Spleen (tissue), 11 donors: ENCODE data around the gene UCKL1. TPM values are rescaled to one million over a fixed set of nuclear protein-coding genes. Genes with fewer than 3 reads are reported as not detected.
"Not testable (repeated sequence)": the region's sequence is repeated elsewhere in the genome, so short reads cannot be mapped to it uniquely, and the experiment has no call there.

Source experiments
- DNase-seq: peaks from one replicate; pipeline ENCODE4 v3.0.0-alpha.2; 2020
- H3K27ac ChIP-seq, 8 donors: fragments of 200-600 bp; sonication (generic) in 7 of 8; 1 replicate in 4 of 8; 2 replicates in 4 of 8; pipeline versions ENCODE4 v1.5.0 to v1.8.0; 2016 to 2021; ENCODE audit warnings: inconsistent platforms in 4 of 8, mild to moderate bottlenecking in 4 of 8, moderate library complexity in 1 of 8
- H3K27me3 ChIP-seq, 7 donors: fragments of 200-600 bp; sonication (generic) in 6 of 7; replicated peaks in 1 of 7; 1 replicate in 4 of 7; 2 replicates in 3 of 7; pipeline versions ENCODE4 v1.5.0 to v1.8.0; 2016 to 2021; ENCODE audit warnings: inconsistent platforms in 3 of 7, mild to moderate bottlenecking in 1 of 7
- H3K36me3 ChIP-seq, 6 donors: fragments of 200-600 bp; sonication (generic) in 5 of 6; 1 replicate in 4 of 6; 2 replicates in 2 of 6; pipeline versions ENCODE4 v1.5.0 to v1.8.0; 2016 to 2021; ENCODE audit warnings: inconsistent platforms in 2 of 6
- H3K4me1 ChIP-seq, 6 donors: fragments of 200-600 bp; sonication (generic) in 5 of 6; 1 replicate in 3 of 6; 2 replicates in 3 of 6; pipeline versions ENCODE4 v1.5.0 to v1.8.0; 2016 to 2021; ENCODE audit warnings: inconsistent platforms in 3 of 6
- H3K4me3 ChIP-seq, 8 donors: fragments of 200-600 bp; sonication (generic) in 7 of 8; 1 replicate in 4 of 8; 2 replicates in 4 of 8; pipeline versions ENCODE4 v1.5.0 to v1.8.0; 2016 to 2021; ENCODE audit warnings: inconsistent platforms in 4 of 8, mild to moderate bottlenecking in 4 of 8, moderate library complexity in 2 of 8
- H3K9me3 ChIP-seq, 8 donors: fragments of 200-600 bp; sonication (generic) in 7 of 8; 1 replicate in 4 of 8; 2 replicates in 4 of 8; pipeline versions ENCODE4 v1.5.0 to v1.8.0; 2016 to 2021; ENCODE audit warnings: inconsistent platforms in 4 of 8
- POLR2A ChIP-seq, 3 donors: fragments of 450-650 bp; IDR thresholded peaks; one replicate each; pipeline ENCODE4 v1.5.1; 2017; ENCODE audit warnings: antibody characterized with exemption in 3 of 3, mild to moderate bottlenecking in 1 of 3
- POLR2AphosphoS5 ChIP-seq, 3 donors: sonication (generic); formaldehyde crosslinking; IDR thresholded peaks; one replicate each; pipeline ENCODE4 v1.5.1; 2017; ENCODE audit warnings: antibody characterized with exemption in 3 of 3
- WGBS, 5 donors: extraction: QIAGEN DNeasy Blood & Tissue Kit in 3 of 5; methylation state at CpG; one replicate each; pipeline versions ENCODE4 v1.1.5 to v1.1.7; 2013 to 2018; 5-methylcytosine and 5-hydroxymethylcytosine counted together
- intact Hi-C: fragments of 100-400 bp; cut with DNase I; formaldehyde crosslinking; loops from one replicate; pipeline ENCODE4 v1.15.0; 2023; ENCODE audit warnings: low total_unique reads
- polyA plus RNA-seq, 3 donors: library from polyadenylated mRNA; stranded (reverse); fragments of 200-250 nt; gene quantifications; one replicate each; pipeline ENCODE4 v1.2.1, GENCODE V29; 2013
- total RNA-seq, 7 donors: library from RNA; depleted of rRNA in 3 of 7; stranded (reverse); fragments of >200 nt in 3 of 7; fragmentation: NEBNext Ultra II Directional in 4 of 7; extraction: Animal tissue kit (Norgen Biotek cat#: 25700) in 4 of 7; gene quantifications; one replicate each; pipeline versions ENCODE4 v1.1.0 to v1.2.1, GENCODE V29; 2016 to 2021
- TF ChIP-seq, protein P1 (sequence below), 11 experiments: fragments of 200-600 bp in 7 of 11; fragments of 450-650 bp in 4 of 11; sonication (generic) in 4 of 11; IDR thresholded peaks in 8 of 11; conservative IDR thresholded peaks in 3 of 11; 1 replicate in 7 of 11; 2 replicates in 4 of 11; pipeline versions ENCODE4 v1.4.0 to v1.8.0; 2016 to 2021; ENCODE audit warnings: antibody characterized with exemption in 11 of 11, inconsistent platforms in 4 of 11, mild to moderate bottlenecking in 1 of 11
- donor health status: healthy with polysubstance abuse.
- donor health status: DM: no; HTN: no; CAD: no; lungs with moderate emphysema.
- donor health status: DM: no; HTN: no; CAD: no.
- donor health status: Bipolar disorder and iron deficiency.
- donor health status: healthy.
- donor health status: DM: no; HTN: no; CAD: no.
- donor health status: DM: yes; HTN: yes; CAD: no.

UCKL1 gene
- total and polyA plus RNA-seq, 10 donors = 34.2 to 68.0 (median 49.1) TPM

DNA sequence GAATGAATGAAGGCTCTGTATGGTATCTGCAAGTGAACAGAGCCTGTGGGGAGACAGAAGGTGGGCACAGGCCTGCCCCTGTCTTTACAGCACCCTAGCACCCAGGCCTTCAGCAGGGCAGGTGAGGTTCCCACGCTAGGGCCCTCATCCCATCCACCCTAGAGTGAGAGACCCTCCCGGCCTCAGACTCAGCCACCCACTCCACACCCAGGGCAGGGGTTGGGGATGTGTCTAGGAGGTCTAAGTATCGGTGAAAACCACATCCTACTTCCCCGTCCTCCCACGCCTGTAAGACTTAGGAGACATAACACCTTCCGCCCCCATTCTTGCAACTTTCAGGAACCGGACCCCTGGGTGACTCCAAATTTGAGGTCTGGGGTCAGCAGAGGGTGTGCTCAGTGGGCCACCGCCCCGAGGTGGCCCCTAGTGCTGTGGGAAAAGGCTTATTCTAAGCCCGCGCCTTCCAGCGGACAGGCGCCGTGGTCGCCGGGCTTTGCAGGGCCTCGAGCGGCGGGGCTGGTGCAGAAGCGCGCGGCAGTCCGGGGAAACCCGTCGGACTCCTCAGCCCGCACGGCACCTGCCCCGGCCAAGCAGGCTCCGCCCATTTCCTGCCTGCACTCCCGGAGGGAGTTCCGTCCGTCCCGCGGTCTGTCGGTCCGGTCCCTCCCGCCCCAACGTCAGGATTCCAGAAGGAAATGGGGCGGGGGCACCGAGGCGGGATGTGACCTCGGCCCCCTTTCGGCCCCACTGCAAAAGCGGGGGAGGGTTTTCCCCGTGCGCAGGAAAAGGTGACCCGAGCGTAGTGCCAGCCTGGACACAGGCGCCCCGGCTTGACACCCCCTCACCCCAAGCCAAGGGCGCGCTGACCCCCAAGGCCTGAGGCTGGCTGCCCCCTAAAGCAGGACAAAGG lies 22.4 kb upstream of the UCKL1 start:
- intact Hi-C loops = no loop called here
- WGBS, 5 donors = 3 to 8% (median 4%) methylated on average over 22 to 52 of the region's 52 CpGs
- DNase-seq = peak; percentile 92
- TF ChIP-seq, protein P1, sequence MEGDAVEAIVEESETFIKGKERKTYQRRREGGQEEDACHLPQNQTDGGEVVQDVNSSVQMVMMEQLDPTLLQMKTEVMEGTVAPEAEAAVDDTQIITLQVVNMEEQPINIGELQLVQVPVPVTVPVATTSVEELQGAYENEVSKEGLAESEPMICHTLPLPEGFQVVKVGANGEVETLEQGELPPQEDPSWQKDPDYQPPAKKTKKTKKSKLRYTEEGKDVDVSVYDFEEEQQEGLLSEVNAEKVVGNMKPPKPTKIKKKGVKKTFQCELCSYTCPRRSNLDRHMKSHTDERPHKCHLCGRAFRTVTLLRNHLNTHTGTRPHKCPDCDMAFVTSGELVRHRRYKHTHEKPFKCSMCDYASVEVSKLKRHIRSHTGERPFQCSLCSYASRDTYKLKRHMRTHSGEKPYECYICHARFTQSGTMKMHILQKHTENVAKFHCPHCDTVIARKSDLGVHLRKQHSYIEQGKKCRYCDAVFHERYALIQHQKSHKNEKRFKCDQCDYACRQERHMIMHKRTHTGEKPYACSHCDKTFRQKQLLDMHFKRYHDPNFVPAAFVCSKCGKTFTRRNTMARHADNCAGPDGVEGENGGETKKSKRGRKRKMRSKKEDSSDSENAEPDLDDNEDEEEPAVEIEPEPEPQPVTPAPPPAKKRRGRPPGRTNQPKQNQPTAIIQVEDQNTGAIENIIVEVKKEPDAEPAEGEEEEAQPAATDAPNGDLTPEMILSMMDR (IDR thresholded peaks at IDR 0.05 in 8 of 11, conservative IDR thresholded peaks at IDR 0.05 in 3 of 11) = no peak
- no peak for TF ChIP-seq POLR2A (IDR thresholded peaks at IDR 0.05)
- peak; percentile 72 to 80 (median 80) for TF ChIP-seq POLR2AphosphoS5 (IDR thresholded peaks at IDR 0.05)
- no peaks in the 10 kb centered on the region for H3K9me3 ChIP-seq
- peak overlapping the region; percentile 76 to 93 (median 88) for H3K27ac ChIP-seq
- H3K36me3 ChIP-seq = peaks cover 0 to 34% (median 9%) of the 10 kb centered on the region in 6 donors
- no peaks in the 10 kb centered on the region for H3K27me3 ChIP-seq
- peaks cover 46 to 74% (median 62%) of the 10 kb centered on the region in 6 donors for H3K4me1 ChIP-seq
- H3K4me3 ChIP-seq = peak overlapping the region; percentile 45 to 96 (median 72)

DNA sequence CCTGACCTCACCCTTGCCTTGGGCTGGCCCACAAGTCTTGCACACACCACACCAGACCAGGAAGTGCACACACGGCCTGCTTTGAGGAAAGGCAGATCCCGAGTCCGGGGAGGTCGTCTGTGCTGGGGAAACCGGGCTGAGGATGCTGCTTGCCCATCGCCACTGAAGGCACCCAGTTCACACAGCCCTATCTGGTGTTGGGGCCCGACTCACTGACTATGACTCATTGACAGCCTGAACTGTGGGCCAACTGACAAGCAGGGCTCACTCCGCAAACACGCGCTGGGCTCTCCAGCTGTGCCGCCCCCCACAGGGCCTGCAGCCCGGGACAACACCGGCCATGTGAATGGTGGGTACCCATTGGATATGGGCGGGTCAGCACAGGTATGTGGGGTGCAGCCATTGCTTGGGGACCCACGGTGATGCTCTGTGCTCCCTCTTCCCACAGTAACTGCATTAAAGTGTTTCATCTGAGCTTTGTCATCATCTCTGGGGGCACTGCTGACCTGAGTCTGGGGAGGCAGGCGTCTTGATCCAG lies 21.6 kb upstream of the UCKL1 start:
- WGBS, 5 donors = 38 to 64% (median 55%) methylated on average over 11 to 16 of the region's 16 CpGs
- DNase-seq = peak; percentile 79
- Histone ChIP-seq H3K27me3 (no peaks in the 10 kb centered on the region), H3K27ac (peak overlapping the region in 6 of 8 donors; percentile 83 to 93 (median 88)), H3K4me1 (peaks cover 44 to 74% (median 63%) of the 10 kb centered on the region in 6 donors), H3K36me3 (peaks cover 0 to 27% (median 5%) of the 10 kb centered on the region in 6 donors), H3K9me3 (no peaks in the 10 kb centered on the region), H3K4me3 (peak overlapping the region in 2 of 8 donors; percentile 75 to 81)
- TF ChIP-seq POLR2A (IDR thresholded peaks at IDR 0.05) = no peak
- TF ChIP-seq POLR2AphosphoS5 (IDR thresholded peaks at IDR 0.05) = no peak
- TF ChIP-seq, protein P1 (IDR thresholded peaks at IDR 0.05 in 8 of 11, conservative IDR thresholded peaks at IDR 0.05 in 3 of 11) = no peak
- intact Hi-C loops = no loop called here

DNA sequence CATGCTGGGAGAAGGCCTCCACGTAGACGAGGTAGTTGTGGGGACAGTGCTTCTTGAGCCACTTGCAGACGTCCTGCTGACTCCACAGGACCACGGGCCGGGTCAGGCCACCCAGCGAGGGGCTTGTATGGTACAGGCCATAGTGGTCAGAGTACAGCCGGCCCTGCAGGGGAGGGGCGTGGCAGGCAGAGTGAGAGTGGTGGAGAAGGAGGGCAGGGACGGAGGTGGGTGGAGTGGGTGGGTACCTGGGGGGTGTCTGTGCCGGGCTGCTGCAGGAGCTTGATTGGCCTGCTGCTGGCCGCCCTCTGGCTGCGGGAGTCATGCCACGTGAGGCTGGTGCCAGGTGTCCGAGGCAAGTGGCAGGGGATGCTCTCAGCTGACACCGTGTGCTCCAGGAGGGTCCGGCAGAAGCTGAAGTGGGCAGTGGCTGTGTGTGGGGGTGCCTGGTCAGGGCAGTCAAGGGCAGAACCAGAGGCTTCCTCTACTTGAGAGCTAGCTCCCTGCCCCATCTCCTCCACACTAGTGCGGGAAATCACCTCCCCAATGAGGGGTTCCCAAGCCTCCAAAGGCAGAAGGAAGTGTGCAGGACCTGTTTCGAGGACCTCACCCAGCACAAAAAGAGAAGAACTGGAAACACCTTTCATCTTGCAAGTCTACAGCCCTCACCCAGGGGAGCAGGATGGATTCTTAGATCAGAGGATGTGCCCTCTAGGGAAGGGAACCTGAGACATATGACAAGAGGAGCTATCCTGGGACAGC lies 20.9 kb upstream of the UCKL1 start:
- H3K9me3 ChIP-seq = no peaks in the 10 kb centered on the region
- 83 to 96% (median 89%) methylated on average over 16 to 18 of the region's 18 CpGs for WGBS, 5 donors
- TF ChIP-seq POLR2A (IDR thresholded peaks at IDR 0.05) (no peak), POLR2AphosphoS5 (IDR thresholded peaks at IDR 0.05) (no peak)
- TF ChIP-seq, protein P1 (IDR thresholded peaks at IDR 0.05 in 8 of 11, conservative IDR thresholded peaks at IDR 0.05 in 3 of 11) = no peak

DNA sequence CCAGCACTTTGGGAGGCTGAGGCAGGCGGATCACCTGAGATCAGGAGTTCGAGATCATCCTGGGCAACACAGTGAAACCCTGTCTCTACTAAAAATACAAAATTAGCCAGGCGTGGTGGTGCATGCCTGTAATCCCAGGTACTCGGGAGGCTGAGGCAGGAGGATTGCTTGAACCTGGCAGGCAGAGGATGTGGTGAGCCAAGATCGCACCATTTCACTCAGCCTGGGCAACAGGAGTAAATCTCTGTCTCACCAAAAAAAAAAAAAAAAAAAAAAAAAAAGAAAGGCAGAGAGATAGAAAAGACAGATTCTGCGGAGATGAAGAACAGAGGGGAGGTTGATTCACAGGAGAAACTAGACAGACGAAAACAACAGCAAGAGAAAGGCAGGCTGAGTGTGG lies 20.3 kb upstream of the UCKL1 start:
- Histone ChIP-seq H3K4me1 (peaks cover 33 to 74% (median 59%) of the 10 kb centered on the region in 6 donors), H3K36me3 (peaks cover 0 to 22% (median 3%) of the 10 kb centered on the region in 6 donors)
- H3K27me3 ChIP-seq, H3K9me3 ChIP-seq, DNase-seq, H3K4me3 ChIP-seq, intact Hi-C loops, H3K27ac ChIP-seq: not testable (repeated sequence)
- 85 to 95% (median 89%) methylated on average over 7 of the region's 7 CpGs for WGBS, 5 donors

More for the DNA sequence above, 20.9 kb upstream of the UCKL1 start:
- peak; percentile 79 for DNase-seq
- Histone ChIP-seq H3K36me3 (peaks cover 0 to 22% (median 3%) of the 10 kb centered on the region in 6 donors), H3K27me3 (no peaks in the 10 kb centered on the region), H3K27ac (peak overlapping the region in 3 of 8 donors; percentile 89 to 93 (median 92)), H3K4me1 (peaks cover 37 to 74% (median 60%) of the 10 kb centered on the region in 6 donors), H3K4me3 (no peak overlapping the region)
- intact Hi-C loops = no loop called here
